HFF-Myc (cell line): Measurements from ENCODE around the gene CCDC112.

Experiments
- DNase-seq: peaks from one replicate; pipeline ENCODE4 v3.0.0-alpha.2; 2011; ENCODE audit warnings: low read depth; ENCODE audit errors: extremely low read depth
- H3K4me3 ChIP-seq: replicated peaks from 2 replicates; pipeline ENCODE4 v1.5.1; 2011; ENCODE audit warnings: low read depth, mild to moderate bottlenecking, control low read depth, low read length
- CTCF ChIP-seq: IDR thresholded peaks from 2 replicates; pipeline ENCODE4 v1.5.1; 2012; ENCODE audit warnings: mild to moderate bottlenecking, low read depth, low read length, control low read depth; ENCODE audit errors: missing control alignments

Gene CCDC112

GRCh38 chr5:115325296-115325959, 29.0 kb upstream of the CCDC112 start:
- no peak for TF ChIP-seq CTCF
- DNase-seq: no peak
- H3K4me3 ChIP-seq: no peak overlapping the region

GRCh38 chr5:115324021-115324420, 27.6 kb upstream of the CCDC112 start:
- no peak for DNase-seq
- no peak overlapping the region for H3K4me3 ChIP-seq
- TF ChIP-seq CTCF: no peak

GRCh38 chr5:115322729-115323128, 26.3 kb upstream of the CCDC112 start:
- no peak for DNase-seq
- no peak overlapping the region for H3K4me3 ChIP-seq
- no peak for TF ChIP-seq CTCF

- TF ChIP-seq CTCF: no peak
- no peak overlapping the region for H3K4me3 ChIP-seq
- no peak for DNase-seq
Observed at GRCh38 chr5:115321309-115321708, 24.9 kb upstream of the CCDC112 start.

- H3K4me3 ChIP-seq: no peak overlapping the region
- TF ChIP-seq CTCF: no peak
- no peak for DNase-seq
Observed at GRCh38 chr5:115320515-115320914, 24.1 kb upstream of the CCDC112 start.

GRCh38 chr5:115320006-115320405, 23.6 kb upstream of the CCDC112 start:
- no peak for TF ChIP-seq CTCF
- H3K4me3 ChIP-seq: no peak overlapping the region
- no peak for DNase-seq

- no peak for DNase-seq
- no peak overlapping the region for H3K4me3 ChIP-seq
- TF ChIP-seq CTCF: no peak
Observed at GRCh38 chr5:115319007-115319406, 22.6 kb upstream of the CCDC112 start.
